Lung (tissue), 12 donors: ENCODE measurements around the gene MDN1. TPM values are rescaled to one million over a fixed set of nuclear protein-coding genes. Genes with fewer than 3 reads are reported as not detected.
"Not testable (repeated sequence)": the region's sequence is repeated elsewhere in the genome, so short reads cannot be mapped to it uniquely, and the experiment has no call there.

Experiments
- ATAC-seq: fragments of 200-7000 bp; cut with Tn5 transposase; one replicate; pipeline ENCODE4 v1.9.1; 2020; ENCODE audit warnings: moderate number of reproducible peaks; ENCODE audit not compliant: insufficient read depth, low FRiP score
- DNase-seq, 3 donors: peaks; one replicate each; pipeline ENCODE4 v3.0.0-alpha.2; 2013 to 2017
- H3K27ac ChIP-seq, 2 donors: one replicate each; pipeline ENCODE4 v1.5.1; 2013; ENCODE audit warnings: mild to moderate bottlenecking in 2 of 2, moderate library complexity in 2 of 2, control low read depth in 1 of 2, inconsistent platforms in 1 of 2, low read depth in 1 of 2, low read length in 1 of 2
- H3K27me3 ChIP-seq, 3 donors: one replicate each; pipeline ENCODE4 v1.5.1; 2013; ENCODE audit warnings: low read length in 2 of 3; ENCODE audit not compliant: control insufficient read depth in 3 of 3, insufficient read depth in 3 of 3
- H3K36me3 ChIP-seq, 4 donors: one replicate each; pipeline ENCODE4 v1.5.1; 2013; ENCODE audit warnings: low read length in 4 of 4, mild to moderate bottlenecking in 1 of 4, moderate library complexity in 1 of 4; ENCODE audit not compliant: control insufficient read depth in 4 of 4, insufficient read depth in 4 of 4
- H3K4me1 ChIP-seq, 5 donors: one replicate each; pipeline ENCODE4 v1.5.1; 2013; ENCODE audit warnings: low read length in 5 of 5, mild to moderate bottlenecking in 2 of 5, moderate library complexity in 1 of 5; ENCODE audit not compliant: control insufficient read depth in 5 of 5, insufficient read depth in 5 of 5
- H3K4me3 ChIP-seq: one replicate; pipeline ENCODE4 v1.5.1; 2013; ENCODE audit warnings: mild to moderate bottlenecking, control low read depth, moderate library complexity
- H3K9ac ChIP-seq, 2 donors: one replicate each; pipeline ENCODE4 v1.5.1; 2013; ENCODE audit warnings: low read length in 2 of 2, control low read depth in 1 of 2; ENCODE audit not compliant: insufficient read depth in 1 of 2
- H3K9me3 ChIP-seq, 4 donors: one replicate each; pipeline ENCODE4 v1.5.1; 2013; ENCODE audit warnings: low read length in 3 of 4, mild to moderate bottlenecking in 1 of 4, moderate library complexity in 1 of 4; ENCODE audit not compliant: control insufficient read depth in 4 of 4, insufficient read depth in 3 of 4
- CTCF ChIP-seq: IDR thresholded peaks from 2 replicates; pipeline ENCODE4 v1.5.1; 2012; ENCODE audit warnings: mild to moderate bottlenecking; ENCODE audit errors: control extremely low read depth, extremely low read depth
- WGBS, 2 donors: extraction: QIAGEN DNeasy Blood & Tissue Kit; methylation state at CpG; one replicate each; pipeline ENCODE4 v1.1.7; 2013; 5-methylcytosine and 5-hydroxymethylcytosine counted together
- polyA plus RNA-seq, 2 donors: library from polyadenylated mRNA; stranded (reverse); fragments of 200-250 nt; gene quantifications; one replicate each; pipeline ENCODE4 v1.2.1, GENCODE V29; 2013
- total RNA-seq, 2 donors: library from RNA; depleted of rRNA in 1 of 2; stranded (reverse); fragments of >200 nt in 1 of 2; gene quantifications; one replicate each; pipeline ENCODE4 v1.2.1, GENCODE V29; 2014 to 2021
- donor health status: control.
- donor health status: control.
- donor health status: Bipolar disorder and iron deficiency.
- donor health status: healthy.
- donor health status: DM: yes; HTN: yes; CAD: no.

MDN1 gene
- total and polyA plus RNA-seq, 4 donors: 7.6 to 33.8 (median 31.7) TPM

GRCh38 chr6:89786970-89787369 lies 32.6 kb downstream of the MDN1 start:
- TF ChIP-seq CTCF: no peak

GRCh38 chr6:89784838-89785237 lies 34.8 kb downstream of the MDN1 start:
- Histone ChIP-seq H3K27ac (no peak overlapping the region), H3K4me3 (no peak overlapping the region), H3K4me1 (peaks cover 0 to 4% (median 0%) of the 10 kb centered on the region in 5 donors), H3K27me3 (no peaks in the 10 kb centered on the region), H3K9ac (no peak overlapping the region), H3K9me3 (peaks cover 0 to 3% (median 0%) of the 10 kb centered on the region in 4 donors), H3K36me3 (peaks cover 26 to 41% (median 32%) of the 10 kb centered on the region in 4 donors)
- ATAC-seq: no peak
- TF ChIP-seq CTCF: no peak
- DNase-seq: no peak
- 96 to 98% methylated on average over 6 of the region's 6 CpGs for WGBS, 2 donors

More at GRCh38 chr6:89786970-89787369, 32.6 kb downstream of the MDN1 start:
- Histone ChIP-seq H3K27me3 (no peaks in the 10 kb centered on the region), H3K4me1 (peaks cover 0 to 4% (median 0%) of the 10 kb centered on the region in 5 donors), H3K27ac (no peak overlapping the region), H3K9me3 (peaks cover 0 to 3% (median 0%) of the 10 kb centered on the region in 4 donors), H3K9ac (no peak overlapping the region), H3K36me3 (peaks cover 23 to 39% (median 30%) of the 10 kb centered on the region in 4 donors), H3K4me3 (no peak overlapping the region)
- no peak for DNase-seq
- 84 to 94% methylated on average over 2 of the region's 2 CpGs for WGBS, 2 donors
- ATAC-seq: no peak

GRCh38 chr6:89783293-89783692 lies 36.3 kb downstream of the MDN1 start:
- not testable (repeated sequence) for DNase-seq
- 89 to 94% methylated on average over 7 of the region's 7 CpGs for WGBS, 2 donors
- peaks cover 24 to 37% (median 31%) of the 10 kb centered on the region in 4 donors for H3K36me3 ChIP-seq

GRCh38 chr6:89782222-89782621 lies 37.4 kb downstream of the MDN1 start:
- Histone ChIP-seq H3K4me3 (no peak overlapping the region), H3K27me3 (no peaks in the 10 kb centered on the region), H3K4me1 (no peaks in the 10 kb centered on the region), H3K36me3 (peaks cover 17 to 33% (median 24%) of the 10 kb centered on the region in 4 donors), H3K9me3 (peaks cover 0 to 3% (median 0%) of the 10 kb centered on the region in 4 donors), H3K9ac (no peak overlapping the region), H3K27ac (no peak overlapping the region)
- DNase-seq (no peak), ATAC-seq (no peak)
- 89 to 92% methylated on average over 1 of the region's 1 CpG for WGBS, 2 donors
- TF ChIP-seq CTCF: no peak

More at GRCh38 chr6:89783293-89783692, 36.3 kb downstream of the MDN1 start:
- ATAC-seq, H3K9me3 ChIP-seq, H3K27ac ChIP-seq, H3K4me1 ChIP-seq, H3K9ac ChIP-seq, H3K27me3 ChIP-seq, H3K4me3 ChIP-seq: not testable (repeated sequence)
